HG02840 (cell line): ENCODE data around the gene CORO2B.
"Not testable (repeated sequence)": the region's sequence is repeated elsewhere in the genome, so short reads cannot be mapped to it uniquely, and the experiment has no call there.

Source experiments
- ATAC-seq: cut with Tn5 transposase; IDR thresholded peaks from one replicate; pipeline ENCODE4 v1.9.1; 2021; ENCODE audit warnings: mild to moderate bottlenecking, moderate library complexity, moderate number of reproducible peaks; ENCODE audit not compliant: unreplicated experiment, low FRiP score

Gene CORO2B

DNA sequence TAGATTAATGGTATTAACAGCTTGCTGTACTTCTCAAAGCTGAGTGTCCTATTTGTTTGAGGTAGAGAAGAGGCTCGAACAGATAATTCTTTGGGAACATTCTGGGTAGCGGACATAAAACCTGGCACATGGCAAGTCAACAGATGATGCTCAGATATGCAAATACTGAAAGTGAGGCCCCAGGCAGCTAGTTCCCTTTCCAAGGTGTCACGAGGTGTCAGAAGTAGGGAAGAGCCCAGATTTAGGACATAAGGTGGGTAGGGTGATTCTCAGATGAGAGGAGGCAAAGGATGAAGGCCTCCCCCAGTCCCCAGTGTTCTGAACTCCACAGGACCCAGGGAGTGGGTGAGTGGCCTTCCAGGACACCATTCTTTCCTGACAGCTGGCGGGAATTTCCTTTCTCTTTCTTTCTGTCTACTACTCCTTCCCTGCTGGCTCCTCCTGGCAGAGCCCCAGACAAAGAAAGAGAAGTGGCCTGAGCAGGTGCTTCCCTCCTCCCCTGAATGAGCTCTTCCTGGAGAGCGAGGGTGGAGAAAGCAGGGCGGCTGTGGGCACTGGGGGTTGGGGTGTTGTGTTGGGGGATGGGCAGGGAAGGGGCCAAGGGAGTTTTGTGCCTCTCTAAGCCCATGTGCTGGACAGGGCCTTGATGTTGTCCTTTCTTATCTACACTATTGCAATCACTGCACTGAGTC, 87.5 kb downstream of the CORO2B start:
- no peak for ATAC-seq

DNA sequence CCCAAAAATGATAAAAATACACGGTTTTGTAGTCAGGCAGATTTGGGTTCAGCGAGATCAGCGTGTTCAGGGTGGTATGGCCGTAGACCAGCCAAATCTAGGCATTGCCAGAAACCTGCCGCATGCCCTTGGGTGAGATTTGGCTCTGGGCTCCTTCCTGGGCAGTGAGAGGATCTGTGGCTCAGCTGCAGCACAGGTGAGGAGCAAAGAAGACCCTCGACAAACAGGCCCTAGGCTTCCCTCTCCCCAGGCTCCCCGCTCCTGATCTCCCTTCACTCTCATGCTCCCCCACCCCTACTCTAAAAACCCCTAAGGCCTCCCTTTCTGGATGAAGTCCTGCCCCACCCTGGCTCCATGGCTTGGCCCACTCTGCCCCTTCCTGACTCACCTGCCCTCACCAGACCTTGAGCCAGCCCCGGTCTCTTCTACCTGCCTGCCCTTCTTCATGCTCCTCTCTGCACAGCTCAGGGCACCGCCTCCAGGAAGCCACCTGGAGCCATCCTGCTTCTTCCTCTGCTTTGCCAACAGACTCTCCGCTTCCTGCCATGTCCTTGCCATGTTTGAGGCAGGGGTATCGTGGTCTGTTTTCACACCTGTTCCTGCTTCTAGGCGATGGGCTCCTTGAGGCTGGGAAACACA, 88.1 kb downstream of the CORO2B start:
- no peak for ATAC-seq

DNA sequence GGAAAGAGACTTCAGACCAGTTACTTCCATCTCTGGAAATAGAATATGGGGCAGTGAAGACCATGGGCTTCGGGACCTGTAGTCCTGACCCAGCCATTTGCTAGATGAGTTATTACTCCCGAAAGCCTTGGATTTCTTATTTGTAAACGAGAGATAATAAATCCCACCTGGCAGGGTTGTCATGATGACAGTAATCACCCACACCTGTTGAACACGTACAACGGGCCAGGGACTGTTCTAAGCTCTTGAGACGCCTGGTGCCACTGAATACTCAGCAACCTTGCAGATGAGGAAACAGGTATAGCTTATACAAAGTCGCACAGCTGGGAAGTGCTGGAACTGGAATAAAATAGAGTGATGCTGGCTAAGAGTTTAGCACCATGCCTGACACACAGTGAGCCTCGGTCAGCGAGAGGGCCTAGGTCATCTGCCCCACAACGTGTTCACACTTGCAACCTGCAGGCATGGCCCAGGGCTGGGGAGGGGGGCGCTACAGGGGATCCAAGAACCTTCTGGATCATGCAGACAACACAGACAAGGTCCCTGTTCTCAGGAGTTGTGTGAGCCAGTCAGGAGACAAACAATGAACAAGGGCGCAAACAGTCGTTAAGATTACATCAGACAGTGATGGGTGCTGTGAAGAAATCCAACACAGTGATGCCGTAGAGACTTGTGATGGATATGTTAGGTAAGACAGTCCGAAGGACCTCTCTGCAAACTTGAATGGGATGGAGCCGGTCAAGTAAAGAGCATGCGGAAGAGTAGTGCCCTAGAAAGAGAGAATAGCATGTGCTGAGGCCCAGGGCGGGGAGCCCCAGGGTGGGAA, 89.2 kb downstream of the CORO2B start:
- ATAC-seq, result no peak

DNA sequence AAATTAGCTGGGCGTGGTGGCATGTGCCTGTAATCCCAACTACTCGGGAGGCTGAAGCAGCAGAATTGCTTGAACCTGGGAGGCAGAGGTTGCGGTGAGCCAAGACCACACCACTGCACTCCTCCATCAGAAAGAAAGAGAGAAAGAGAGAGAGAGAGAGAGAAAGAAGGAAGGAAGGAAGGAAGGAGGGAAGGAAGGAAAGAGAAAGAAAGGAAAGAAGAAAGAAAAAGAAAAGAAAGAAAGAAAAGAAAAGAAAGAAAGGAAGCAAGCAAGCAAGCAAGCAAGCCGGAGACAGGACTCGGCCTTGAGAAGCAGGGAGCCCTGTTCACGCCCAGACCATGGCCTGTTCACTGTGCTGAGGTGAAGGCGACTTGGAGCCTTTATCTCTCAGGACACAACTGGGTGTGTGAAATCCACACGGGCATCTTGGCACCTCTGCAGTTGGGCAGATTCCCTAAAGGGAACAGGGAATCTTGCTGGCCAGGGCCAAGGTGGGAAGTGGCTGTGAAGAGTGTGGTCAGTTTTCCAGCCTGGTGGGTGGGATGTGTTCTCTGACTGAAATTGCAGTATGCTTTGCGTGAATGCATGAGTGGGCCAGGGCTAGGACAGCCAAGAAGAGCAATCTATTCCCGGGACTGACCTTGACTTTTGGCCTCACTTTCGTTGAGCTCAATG, 90.3 kb downstream of the CORO2B start:
- ATAC-seq, result no peak

DNA sequence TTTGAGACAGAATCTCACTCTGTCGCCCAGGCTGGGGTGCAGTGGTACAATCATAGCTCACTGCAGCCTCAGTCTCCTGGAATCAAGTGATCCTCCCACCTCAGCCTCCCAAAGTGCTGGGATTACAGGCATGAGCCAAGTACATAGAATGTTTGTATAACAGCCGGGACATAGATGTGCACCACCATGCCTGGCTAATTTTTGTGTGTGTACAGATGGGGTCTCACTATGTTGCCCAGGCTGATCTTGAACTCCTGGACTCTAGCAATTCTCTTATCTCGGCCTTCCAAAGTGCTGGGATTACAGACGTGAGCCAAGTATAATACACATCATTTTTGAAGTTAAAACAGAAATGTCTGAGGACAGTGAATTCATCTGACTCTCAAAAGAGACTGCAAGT, 93.5 kb downstream of the CORO2B start:
- ATAC-seq, result no peak

DNA sequence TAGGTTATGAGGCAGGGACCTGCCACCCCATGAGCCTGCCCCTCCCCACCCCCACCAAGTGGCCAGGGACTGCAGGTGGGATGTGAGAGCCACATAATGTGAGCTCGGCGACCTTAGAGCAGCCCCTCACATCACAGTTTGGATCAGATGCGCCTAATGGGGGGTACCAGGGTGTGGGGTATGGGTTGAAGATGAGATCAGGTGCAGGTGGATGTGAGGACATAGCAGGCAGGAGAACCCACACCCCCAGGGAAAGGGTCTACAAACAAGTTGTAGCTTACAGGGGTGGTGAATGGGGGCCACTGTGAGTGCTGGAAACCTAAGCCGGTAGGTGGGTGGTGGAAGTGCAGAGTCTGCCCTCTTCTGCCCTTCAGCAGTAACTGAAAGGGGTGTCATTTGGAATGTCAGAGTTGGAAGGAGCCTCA, 94.0 kb downstream of the CORO2B start:
- ATAC-seq, result no peak

DNA sequence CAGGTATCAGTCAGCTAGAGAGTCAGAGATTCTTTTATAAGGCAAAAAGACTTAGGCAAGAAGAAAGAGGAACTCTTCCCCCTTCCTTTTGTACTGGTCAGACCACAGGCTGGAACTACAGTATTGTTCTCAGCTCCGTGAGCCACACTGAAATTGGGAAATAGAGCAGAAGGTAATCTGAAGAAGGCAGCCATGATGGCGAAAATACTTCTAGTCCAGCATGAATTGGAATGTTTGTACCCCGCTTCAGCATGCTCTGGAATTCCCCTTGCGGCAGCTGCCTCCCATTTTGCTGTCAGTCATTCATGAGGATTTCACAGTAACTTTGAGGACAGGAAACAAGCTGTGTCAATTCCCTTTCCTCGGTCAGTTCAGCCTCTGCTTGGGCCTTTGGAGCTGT, 96.2 kb downstream of the CORO2B start:
- no peak for ATAC-seq

DNA sequence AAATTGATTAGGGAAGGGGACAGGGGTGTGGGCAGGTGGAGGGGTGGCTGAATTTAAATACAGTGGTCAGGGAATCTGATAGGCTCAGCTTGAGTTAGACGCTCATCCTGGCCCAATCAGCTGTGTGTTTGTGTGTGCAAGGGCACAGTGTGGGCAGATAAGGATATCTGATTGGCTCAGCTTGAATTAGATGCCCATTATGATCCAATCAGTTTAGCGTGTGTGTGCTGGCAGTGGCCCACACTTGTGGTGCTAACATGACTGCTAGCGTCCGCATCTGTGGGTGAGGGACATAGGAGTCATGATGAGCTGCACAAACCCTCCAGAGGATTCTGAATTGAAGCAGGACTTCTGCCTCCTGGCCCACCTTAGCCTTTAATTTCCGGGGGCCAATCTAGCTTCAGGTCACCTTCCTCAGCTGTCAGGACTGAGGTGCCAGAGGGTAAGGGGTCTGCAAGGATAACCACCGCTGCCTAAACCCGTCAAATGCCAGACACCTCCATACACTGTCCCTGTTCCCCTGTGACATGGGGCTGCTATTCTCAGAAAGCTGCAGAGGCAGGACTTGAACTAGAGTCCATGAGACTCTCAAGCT, 97.3 kb downstream of the CORO2B start:
- no peak for ATAC-seq

DNA sequence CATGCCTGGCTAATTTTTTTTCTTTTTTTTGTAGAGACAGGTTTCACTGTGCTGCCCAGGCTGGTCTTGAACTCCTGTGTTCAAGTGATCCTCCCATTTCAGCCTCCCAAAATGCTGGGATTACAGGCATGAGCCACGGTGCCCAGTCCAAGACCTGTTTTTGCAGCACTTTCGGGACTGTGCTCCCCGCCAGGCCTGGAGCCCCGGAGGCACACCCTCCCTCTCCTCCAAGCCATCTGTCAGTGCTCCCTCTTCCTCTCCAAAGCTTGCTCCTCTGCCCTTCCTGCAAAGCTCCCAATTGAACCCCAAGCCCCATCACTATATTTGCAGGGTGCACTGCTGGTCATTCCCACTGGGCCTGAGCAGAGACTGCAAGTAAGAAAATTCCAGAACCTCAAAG, 98.1 kb downstream of the CORO2B start:
- ATAC-seq, result no peak

DNA sequence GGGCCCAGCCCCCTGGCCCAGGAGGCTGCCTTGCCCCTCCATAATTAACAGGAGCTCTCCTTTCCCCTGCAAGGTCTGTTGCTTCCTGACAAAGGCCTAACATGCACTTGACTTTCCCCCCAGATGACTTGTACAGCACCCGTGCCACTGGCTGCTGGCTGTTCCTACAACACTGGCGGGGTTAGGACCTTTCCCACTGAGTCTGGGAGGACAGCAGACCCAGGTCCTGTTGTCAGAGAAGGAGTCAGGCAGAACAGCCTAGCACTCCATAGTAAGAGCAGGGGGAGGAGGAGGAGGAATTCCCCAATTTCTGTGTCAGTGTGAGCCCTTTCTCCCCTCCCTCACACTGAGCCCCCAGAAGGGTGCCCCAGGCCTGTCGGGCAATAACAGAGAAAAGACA, 99.2 kb downstream of the CORO2B start:
- ATAC-seq, result no peak

DNA sequence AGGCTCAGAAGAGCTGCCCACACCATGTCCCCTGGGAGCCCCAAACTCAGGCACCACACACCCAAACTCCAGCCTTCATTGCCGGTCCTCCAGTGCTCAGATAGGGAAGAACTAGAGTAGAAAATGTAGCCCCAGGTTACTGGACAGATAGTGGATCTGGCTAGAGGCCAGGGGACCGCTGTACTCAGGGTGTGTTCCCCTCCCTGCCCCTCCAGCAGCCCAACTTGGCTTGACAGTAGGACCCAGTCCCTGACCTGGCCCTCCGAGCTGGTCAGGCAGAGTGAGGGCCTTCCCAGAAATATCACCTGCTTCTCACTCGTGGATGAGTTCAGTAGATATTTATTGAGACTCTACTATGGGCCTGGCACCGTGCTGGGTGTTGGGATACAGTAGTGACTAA, 100.0 kb downstream of the CORO2B start:
- ATAC-seq, result no peak

DNA sequence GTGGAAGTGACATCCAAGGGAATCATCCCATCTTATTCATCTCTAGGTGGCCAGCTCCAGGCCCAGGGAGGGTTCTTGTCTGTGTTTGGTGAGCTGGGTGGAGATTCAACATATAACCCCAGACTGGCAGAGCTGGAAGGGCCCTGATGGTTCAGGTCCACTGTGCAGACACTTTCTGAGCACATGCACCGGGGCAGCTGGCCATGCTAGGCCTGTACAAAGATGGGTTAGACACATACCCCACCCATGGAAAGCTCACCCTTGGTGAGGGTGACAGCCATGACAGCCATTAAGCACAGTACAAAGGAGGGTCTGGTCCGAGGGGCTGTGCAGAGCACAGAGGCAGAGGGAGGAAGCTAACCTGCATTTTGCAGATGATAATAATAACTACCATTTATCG, 100.4 kb downstream of the CORO2B start:
- no peak for ATAC-seq

DNA sequence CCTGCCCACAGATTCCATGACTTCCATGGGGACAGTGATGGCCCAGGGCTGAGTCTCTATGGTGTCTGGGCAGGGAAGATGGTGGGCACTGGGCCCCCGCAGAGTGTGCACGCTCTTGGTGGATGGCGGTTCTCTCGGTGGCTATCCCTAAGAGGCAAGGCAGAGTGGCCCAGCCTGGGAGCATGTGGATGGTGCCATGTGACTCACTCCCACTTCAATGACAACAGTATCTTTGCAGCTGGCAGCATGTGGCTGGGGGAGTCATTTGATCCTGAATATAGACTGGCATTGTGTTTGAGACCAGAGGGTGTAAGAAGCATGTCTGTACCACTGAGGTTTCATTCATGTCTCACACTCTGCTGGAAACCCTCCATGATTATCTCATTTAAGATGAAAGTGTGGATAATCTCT, 101.2 kb downstream of the CORO2B start:
- ATAC-seq, result no peak

DNA sequence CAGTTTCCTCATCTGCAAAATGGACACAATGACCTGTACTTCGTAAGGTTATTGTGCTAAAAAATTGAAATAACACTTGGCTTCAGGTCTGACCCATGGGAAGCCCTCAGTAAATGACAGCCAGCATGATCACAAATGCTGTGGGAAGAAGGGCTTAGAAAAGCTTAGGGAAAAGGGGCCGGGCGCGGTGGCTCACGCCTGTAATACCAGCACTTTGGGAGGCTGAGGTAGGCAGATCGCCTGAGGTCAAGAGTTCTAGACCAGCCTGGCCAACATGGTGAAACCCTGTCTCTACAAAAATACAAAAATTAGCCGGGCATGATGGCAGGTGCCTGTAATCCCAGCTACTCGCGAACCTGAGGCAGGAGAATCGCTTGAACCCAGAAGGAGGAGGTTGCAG, 102.0 kb downstream of the CORO2B start:
- ATAC-seq, result not testable (repeated sequence)

DNA sequence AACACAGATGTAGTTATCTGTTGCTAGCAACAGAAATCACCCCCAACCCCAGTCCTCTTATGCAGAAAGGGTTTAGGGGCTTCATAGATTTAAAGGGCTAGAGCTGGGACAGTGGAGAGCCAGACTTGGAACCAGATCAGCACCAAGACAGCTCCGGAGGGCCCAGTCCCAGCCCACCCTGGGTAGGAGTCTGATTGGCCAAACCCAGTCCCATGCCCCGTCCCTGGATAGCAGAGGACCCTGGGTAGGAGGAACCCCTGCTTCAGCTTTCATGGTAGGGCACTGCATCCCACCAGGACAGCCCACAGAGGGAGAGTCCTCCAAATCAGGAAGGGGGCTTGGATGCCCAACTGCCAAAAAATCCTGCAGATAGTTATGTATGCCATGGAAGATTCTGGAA, 103.0 kb downstream of the CORO2B start:
- ATAC-seq, result no peak

DNA sequence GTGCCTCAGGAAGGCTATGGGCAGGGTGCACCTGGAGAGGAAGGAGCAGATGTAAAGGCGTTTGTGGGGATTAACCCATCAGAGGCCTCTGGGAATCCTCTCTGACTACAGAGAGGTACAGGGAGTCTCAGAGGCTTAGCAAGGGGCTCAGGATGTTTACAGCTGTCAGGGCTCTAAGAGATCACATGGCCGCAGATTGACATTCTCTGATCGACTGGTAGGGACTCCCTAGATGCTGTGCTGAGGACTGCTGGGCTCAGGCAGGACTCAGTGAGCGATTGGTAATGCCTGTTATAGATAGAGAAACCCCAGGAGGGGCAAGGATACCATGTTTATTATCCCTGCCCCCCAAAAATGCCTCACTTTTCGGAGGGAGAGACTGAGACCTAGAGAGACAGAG, 103.5 kb downstream of the CORO2B start:
- no peak for ATAC-seq

DNA sequence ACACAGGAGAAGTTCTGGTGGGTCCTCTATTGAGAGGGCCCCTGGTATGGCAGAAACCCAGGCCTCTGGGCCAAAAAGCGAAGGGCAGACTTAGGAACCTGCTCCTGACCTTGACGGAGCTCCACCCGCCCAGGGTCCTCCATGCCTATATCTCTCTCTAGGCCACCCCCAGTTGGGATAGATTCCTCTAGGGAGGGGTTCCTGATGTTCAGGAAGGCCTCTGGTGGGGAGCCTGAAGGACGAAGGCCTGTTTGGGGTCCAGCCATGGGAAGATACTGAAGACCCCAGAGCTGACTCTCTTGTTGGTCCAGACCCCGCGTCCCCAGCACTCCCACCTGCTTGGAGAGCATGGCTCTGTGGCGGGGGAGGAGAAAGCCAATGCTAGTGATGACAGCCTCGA, 104.2 kb downstream of the CORO2B start:
- ATAC-seq, result no peak

DNA sequence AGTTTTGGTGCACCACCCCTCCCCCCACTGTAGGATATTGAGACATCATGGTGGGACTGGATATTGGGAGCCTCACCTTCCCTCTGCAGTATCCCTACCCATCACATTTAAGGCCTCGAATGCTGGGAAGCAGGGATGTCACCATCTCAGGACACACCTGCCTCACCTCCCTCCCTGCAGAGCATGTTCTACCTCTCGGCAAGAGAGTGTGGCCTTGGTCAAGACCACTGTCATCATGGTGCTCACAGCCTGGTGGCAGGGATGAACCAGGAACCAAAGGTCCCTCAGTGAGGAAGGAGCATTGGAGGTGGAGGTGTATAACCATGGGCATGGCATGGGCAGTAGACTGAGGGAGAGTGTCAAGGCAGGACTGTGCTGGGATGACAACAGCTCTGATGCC, 104.8 kb downstream of the CORO2B start:
- ATAC-seq, result no peak

DNA sequence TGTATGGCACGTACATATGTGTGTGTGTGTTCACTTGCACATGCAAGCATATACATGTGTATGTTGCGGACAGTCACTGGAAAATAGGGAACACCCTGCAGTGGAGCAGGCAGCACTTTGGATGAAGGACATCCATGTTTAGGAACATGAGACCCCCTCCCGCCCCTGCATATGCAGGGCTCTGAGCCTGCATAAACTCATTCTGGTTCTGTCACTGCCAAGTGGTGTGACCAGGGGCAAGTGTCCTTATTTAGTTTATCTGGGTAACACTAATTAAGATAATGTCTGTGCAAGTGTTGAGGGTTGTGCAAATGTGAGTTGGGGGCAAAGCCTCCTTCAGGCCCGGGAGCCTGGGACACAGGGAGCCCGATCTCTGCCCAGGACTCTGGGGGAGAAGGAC, 105.7 kb downstream of the CORO2B start:
- no peak for ATAC-seq

DNA sequence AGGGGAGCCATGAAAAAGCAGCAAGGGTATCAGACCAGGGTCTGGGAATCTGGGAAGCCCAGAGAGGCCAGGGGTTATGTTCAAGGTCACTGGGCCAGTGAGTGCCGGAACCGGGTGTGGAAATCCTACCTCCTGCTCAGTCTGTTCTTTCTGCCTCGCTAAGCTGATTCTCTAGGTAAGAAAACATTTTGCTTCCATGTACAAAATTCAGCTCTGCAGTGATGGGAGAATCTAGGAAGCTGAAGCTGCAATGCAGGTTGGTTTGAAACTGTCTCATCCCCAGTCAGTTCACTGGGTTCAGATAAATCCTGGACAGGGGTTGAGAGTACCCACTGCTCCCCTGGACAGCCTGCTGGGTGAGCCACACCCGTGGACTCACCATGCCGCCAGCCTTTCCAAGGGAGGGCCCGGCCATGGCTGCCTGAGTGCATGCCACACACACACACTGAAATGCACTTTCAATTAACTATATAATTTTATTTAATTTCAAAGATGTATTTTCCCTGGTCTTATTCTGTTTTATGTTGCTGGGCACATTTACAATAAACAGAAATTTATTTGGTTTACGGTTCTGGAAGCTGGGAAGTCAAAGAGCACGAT, 108.4 kb downstream of the CORO2B start:
- ATAC-seq, result no peak
